HepG2 (cell line): ENCODE data around the gene BMP6. TPM values are rescaled to one million over a fixed set of nuclear protein-coding genes. Genes with fewer than 3 reads are reported as not detected.

Source experiments
- BCL6 ChIP-seq: IDR thresholded peaks from 2 replicates; pipeline ENCODE4 v1.6.1; 2016; ENCODE audit warnings: missing genetic modification reagents, missing compliant biosample characterization
- DNMT1 ChIP-seq: sonication (generic); formaldehyde crosslinking; IDR thresholded peaks from 2 replicates; pipeline ENCODE4 v1.5.1; 2020; ENCODE audit warnings: mild to moderate bottlenecking, missing genetic modification reagents
- FOXK1 ChIP-seq: sonication (generic); formaldehyde crosslinking; IDR thresholded peaks from 2 replicates; pipeline ENCODE4 v1.4.0; 2020; ENCODE audit warnings: low read depth, missing genetic modification reagents, borderline replicate concordance
- HDAC1 ChIP-seq: sonication (generic); formaldehyde crosslinking; IDR thresholded peaks from 2 replicates; pipeline ENCODE4 v1.5.1; 2020; ENCODE audit warnings: mild to moderate bottlenecking, missing genetic modification reagents
- NFE2L1 ChIP-seq: sonication (generic); formaldehyde crosslinking; IDR thresholded peaks from 2 replicates; pipeline ENCODE4 v1.4.0; 2020; ENCODE audit warnings: missing genetic modification reagents, mild to moderate bottlenecking, borderline replicate concordance
- NRL ChIP-seq: sonication (generic); formaldehyde crosslinking; IDR thresholded peaks from 2 replicates; pipeline ENCODE4 v1.5.0; 2020; ENCODE audit warnings: missing genetic modification reagents, mild to moderate bottlenecking, moderate library complexity, borderline replicate concordance
- SATB2 ChIP-seq: sonication (generic); formaldehyde crosslinking; IDR thresholded peaks from 2 replicates; pipeline ENCODE4 v1.5.0; 2020; ENCODE audit warnings: missing genetic modification reagents
- SOX6 ChIP-seq, 2 experiments: fragments of 450-650 bp in 1 of 2; sonication (generic) in 1 of 2; formaldehyde crosslinking in 1 of 2; IDR thresholded peaks; 2 replicates each; pipeline versions ENCODE4 v1.4.0 to v1.6.1; 2017 to 2020; ENCODE audit warnings: antibody characterized with exemption in 1 of 2, mild to moderate bottlenecking in 1 of 2, missing genetic modification reagents in 1 of 2
- STAG1 ChIP-seq: sonication (generic); formaldehyde crosslinking; IDR thresholded peaks from 2 replicates; pipeline ENCODE4 v1.4.0; 2020; ENCODE audit warnings: missing genetic modification reagents
- TBP ChIP-seq: sonication (generic); formaldehyde crosslinking; IDR thresholded peaks from 2 replicates; pipeline ENCODE4 v1.5.0; 2020; ENCODE audit warnings: missing genetic modification reagents
- TCF7 ChIP-seq: sonication (generic); IDR thresholded peaks from 2 replicates; pipeline ENCODE4 v1.6.1; 2016; ENCODE audit warnings: antibody characterized with exemption, low read depth
- ZNF282 ChIP-seq: fragments of 450-650 bp; IDR thresholded peaks from 2 replicates; pipeline ENCODE4 v1.6.1; 2018; ENCODE audit not compliant: partially characterized antibody
- ZNF546 ChIP-seq: sonication (generic); formaldehyde crosslinking; conservative IDR thresholded peaks from 2 replicates; pipeline ENCODE4 v1.8.1; 2023; ENCODE audit warnings: mild to moderate bottlenecking, missing genetic modification reagents
- ZNF556 ChIP-seq: sonication (generic); formaldehyde crosslinking; IDR thresholded peaks from 2 replicates; pipeline ENCODE4 v1.4.0; 2020; ENCODE audit warnings: mild to moderate bottlenecking, missing genetic modification reagents, borderline replicate concordance
- ZSCAN20 ChIP-seq: sonication (generic); formaldehyde crosslinking; IDR thresholded peaks from 2 replicates; pipeline ENCODE4 v1.4.0; 2020; ENCODE audit warnings: missing genetic modification reagents, mild to moderate bottlenecking, borderline replicate concordance
- ZSCAN9 ChIP-seq: IDR thresholded peaks from 2 replicates; pipeline ENCODE4 v1.6.1; 2016; ENCODE audit warnings: borderline replicate concordance
- polyA plus RNA-seq, 8 experiments: library from polyadenylated mRNA; depleted of rRNA in 3 of 8; stranded (reverse) in 7 of 8; unstranded in 1 of 8; fragments of >200 nt; fragmentation: Illumina TruSeq in 4 of 8; extraction: Trizol in 4 of 8; gene quantifications; 2 replicates each; pipeline versions ENCODE4 v1.2.1 to v1.2.3, GENCODE V29; 2011 to 2016; ENCODE audit warnings: low read depth in 4 of 8, missing spikeins in 1 of 8, mixed read lengths in 1 of 8; ENCODE audit not compliant: insufficient read depth in 1 of 8
- total RNA-seq, 5 experiments: library from RNA; depleted of rRNA; stranded (reverse); fragments of >200 nt; fragmentation: Illumina TruSeq; extraction: Trizol; gene quantifications; 2 replicates each; pipeline ENCODE4 v1.2.3, GENCODE V29; 2016; ENCODE audit warnings: low read depth in 1 of 5
- TF ChIP-seq, protein P1 (sequence below): sonication (generic); formaldehyde crosslinking; IDR thresholded peaks from 2 replicates; pipeline ENCODE4 v1.5.1; 2020; ENCODE audit warnings: missing genetic modification reagents, mild to moderate bottlenecking, borderline replicate concordance
- TF ChIP-seq, protein P2 (sequence below): sonication (generic); formaldehyde crosslinking; IDR thresholded peaks from 2 replicates; pipeline ENCODE4 v1.8.0; 2022; ENCODE audit warnings: missing genetic modification reagents, low read depth, mild to moderate bottlenecking, borderline replicate concordance
- TF ChIP-seq, protein P3 (sequence below): sonication (generic); formaldehyde crosslinking; IDR thresholded peaks from 2 replicates; pipeline ENCODE4 v1.4.0; 2020; ENCODE audit warnings: missing genetic modification reagents, borderline replicate concordance
- TF ChIP-seq, protein P4 (sequence below): sonication (generic); formaldehyde crosslinking; IDR thresholded peaks from 2 replicates; pipeline ENCODE4 v1.4.0; 2020; ENCODE audit warnings: missing genetic modification reagents, mild to moderate bottlenecking, borderline replicate concordance

The BMP6 gene
- total and polyA plus RNA-seq, 2 of the 13 experiments (the other 11 are each of a cell fraction or from before 2014, with no cell fraction given) = 0.09 to 0.18 TPM

DNA sequence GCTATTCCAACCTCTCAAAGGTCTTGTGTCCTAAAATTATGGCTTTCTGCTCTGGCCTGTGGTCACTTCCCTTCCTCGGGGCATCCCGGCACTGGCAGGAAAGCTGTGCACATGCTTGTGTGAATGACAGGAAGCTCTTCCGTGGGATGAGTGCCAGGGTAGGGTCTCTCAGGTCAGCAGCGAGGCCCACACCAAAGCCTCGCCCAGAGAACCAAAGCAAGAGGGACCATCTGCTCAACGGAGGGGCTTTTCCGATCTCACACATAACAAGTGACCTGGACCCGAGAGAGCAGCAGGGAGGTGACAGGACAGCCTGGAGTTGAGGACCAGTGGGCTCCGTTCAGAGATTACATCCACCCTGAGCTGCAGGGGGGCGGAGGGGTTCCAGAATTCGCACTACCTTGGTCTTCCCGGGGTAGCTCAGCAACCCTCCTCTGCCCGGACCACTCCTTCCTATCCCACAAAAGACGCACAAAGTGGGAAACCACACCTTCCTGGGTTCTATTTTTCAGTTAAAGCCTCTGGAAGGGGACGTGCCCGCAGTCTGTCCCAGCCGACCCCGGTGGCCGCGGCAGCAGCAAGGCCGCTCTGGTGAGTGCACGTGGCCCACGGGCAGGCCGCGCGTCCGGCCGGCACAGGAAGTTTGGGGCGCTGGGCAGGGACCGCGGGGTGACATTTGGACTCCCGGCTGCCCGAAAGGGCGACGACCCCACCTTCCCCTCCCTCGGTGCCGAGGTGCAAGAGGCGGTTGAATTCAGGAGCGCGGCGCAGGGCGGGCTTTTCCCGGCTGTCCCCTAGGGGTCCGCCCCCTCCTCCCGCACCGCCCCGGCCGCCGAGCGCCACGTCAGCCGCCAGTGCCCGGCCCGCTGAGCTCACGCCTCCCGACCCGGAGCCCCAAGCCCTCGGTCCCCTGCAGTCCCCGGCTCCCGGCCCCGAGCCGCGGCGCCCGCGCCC is 183.7 kb downstream of the BMP6 start (continued):
- TF ChIP-seq STAG1 (peak; percentile 22; the same call in 1 of the 2 replicates), TBP (CRISPR knock-in tag) (no peak), DNMT1 (CRISPR knock-in tag) (no peak; the same call in 1 of the 2 replicates), ZNF556 (CRISPR knock-in tag) (peak; percentile 83), FOXK1 (peak; percentile 62; the same call in 1 of the 2 replicates), ZNF546 (CRISPR knock-in tag) (peak; percentile 82), NRL (peak; percentile 96), SATB2 (CRISPR knock-in tag) (peak; percentile 85; the same call in 1 of the 2 replicates), ZNF282 (no peak), TCF7 (no peak), SOX6 (IDR thresholded peaks at IDR 0.05) (no peak), SOX6 (CRISPR knock-in tag; IDR thresholded peaks at IDR 0.05) (peak; percentile 64), NFE2L1 (no peak), BCL6 (CRISPR knock-in tag) (peak; percentile 53), ZSCAN20 (peak; percentile 79; the same call in 1 of the 2 replicates), ZSCAN9 (CRISPR knock-in tag) (peak; percentile 84), HDAC1 (CRISPR knock-in tag) (peak; percentile 99)
- TF ChIP-seq, protein P1, sequence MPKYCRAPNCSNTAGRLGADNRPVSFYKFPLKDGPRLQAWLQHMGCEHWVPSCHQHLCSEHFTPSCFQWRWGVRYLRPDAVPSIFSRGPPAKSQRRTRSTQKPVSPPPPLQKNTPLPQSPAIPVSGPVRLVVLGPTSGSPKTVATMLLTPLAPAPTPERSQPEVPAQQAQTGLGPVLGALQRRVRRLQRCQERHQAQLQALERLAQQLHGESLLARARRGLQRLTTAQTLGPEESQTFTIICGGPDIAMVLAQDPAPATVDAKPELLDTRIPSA (CRISPR knock-in tag) = peak; percentile 99
- TF ChIP-seq, protein P2, sequence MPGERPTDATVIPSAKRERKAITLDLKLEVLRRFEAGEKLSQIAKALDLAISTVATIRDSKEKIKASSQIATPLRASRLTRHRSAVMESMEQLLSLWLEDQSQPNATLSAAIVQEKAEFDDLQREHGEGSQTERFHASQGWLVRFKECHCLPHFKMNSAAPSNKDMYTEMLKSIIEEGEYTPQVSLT = no peak
- TF ChIP-seq, protein P3, sequence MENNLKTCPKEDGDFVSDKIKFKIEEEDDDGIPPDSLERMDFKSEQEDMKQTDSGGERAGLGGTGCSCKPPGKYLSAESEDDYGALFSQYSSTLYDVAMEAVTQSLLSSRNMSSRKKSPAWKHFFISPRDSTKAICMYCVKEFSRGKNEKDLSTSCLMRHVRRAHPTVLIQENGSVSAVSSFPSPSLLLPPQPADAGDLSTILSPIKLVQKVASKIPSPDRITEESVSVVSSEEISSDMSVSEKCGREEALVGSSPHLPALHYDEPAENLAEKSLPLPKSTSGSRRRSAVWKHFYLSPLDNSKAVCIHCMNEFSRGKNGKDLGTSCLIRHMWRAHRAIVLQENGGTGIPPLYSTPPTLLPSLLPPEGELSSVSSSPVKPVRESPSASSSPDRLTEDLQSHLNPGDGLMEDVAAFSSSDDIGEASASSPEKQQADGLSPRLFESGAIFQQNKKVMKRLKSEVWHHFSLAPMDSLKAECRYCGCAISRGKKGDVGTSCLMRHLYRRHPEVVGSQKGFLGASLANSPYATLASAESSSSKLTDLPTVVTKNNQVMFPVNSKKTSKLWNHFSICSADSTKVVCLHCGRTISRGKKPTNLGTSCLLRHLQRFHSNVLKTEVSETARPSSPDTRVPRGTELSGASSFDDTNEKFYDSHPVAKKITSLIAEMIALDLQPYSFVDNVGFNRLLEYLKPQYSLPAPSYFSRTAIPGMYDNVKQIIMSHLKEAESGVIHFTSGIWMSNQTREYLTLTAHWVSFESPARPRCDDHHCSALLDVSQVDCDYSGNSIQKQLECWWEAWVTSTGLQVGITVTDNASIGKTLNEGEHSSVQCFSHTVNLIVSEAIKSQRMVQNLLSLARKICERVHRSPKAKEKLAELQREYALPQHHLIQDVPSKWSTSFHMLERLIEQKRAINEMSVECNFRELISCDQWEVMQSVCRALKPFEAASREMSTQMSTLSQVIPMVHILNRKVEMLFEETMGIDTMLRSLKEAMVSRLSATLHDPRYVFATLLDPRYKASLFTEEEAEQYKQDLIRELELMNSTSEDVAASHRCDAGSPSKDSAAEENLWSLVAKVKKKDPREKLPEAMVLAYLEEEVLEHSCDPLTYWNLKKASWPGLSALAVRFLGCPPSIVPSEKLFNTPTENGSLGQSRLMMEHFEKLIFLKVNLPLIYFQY = peak; percentile 73
- TF ChIP-seq, protein P4, sequence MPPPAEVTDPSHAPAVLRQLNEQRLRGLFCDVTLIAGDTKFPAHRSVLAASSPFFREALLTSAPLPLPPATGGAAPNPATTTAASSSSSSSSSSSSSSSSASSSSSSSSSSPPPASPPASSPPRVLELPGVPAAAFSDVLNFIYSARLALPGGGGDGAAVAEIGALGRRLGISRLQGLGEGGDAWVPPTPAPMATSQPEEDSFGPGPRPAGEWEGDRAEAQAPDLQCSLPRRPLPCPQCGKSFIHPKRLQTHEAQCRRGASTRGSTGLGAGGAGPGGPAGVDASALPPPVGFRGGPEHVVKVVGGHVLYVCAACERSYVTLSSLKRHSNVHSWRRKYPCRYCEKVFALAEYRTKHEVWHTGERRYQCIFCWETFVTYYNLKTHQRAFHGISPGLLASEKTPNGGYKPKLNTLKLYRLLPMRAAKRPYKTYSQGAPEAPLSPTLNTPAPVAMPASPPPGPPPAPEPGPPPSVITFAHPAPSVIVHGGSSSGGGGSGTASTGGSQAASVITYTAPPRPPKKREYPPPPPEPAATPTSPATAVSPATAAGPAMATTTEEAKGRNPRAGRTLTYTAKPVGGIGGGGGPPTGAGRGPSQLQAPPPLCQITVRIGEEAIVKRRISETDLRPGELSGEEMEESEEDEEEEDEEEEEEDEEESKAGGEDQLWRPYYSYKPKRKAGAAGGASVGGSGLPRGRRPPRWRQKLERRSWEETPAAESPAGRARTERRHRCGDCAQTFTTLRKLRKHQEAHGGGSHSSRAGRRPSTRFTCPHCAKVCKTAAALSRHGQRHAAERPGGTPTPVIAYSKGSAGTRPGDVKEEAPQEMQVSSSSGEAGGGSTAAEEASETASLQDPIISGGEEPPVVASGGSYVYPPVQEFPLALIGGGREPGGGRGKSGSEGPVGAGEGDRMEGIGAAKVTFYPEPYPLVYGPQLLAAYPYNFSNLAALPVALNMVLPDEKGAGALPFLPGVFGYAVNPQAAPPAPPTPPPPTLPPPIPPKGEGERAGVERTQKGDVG (CRISPR knock-in tag) = peak; percentile 58; the same call in 1 of the 2 replicates
